Gastroesophageal sphincter (tissue), 4 donors: ENCODE results near the gene HERC2. TPM values are rescaled to one million over a fixed set of nuclear protein-coding genes. Genes with fewer than 3 reads are reported as not detected.

ENCODE experiments used
- ATAC-seq: fragments of 150-250 bp; one replicate; pipeline ENCODE4 v1.9.1; 2016; ENCODE audit warnings: mild to moderate bottlenecking, moderate library complexity
- H3K27ac ChIP-seq, 4 donors: fragments of 200-600 bp; sonication (generic) in 3 of 4; 1 replicate in 3 of 4; 2 replicates in 1 of 4; pipeline ENCODE4 v1.5.1; 2016 to 2019
- H3K27me3 ChIP-seq: fragments of 200-600 bp; sonication (generic); one replicate; pipeline ENCODE4 v1.5.1; 2019
- H3K36me3 ChIP-seq, 2 donors: fragments of 200-600 bp; sonication (generic); one replicate each; pipeline ENCODE4 v1.5.1; 2019; ENCODE audit warnings: control low read depth in 1 of 2
- H3K4me1 ChIP-seq, 3 donors: fragments of 200-600 bp; sonication (generic); 1 replicate in 2 of 3; 2 replicates in 1 of 3; pipeline ENCODE4 v1.5.1; 2016 to 2019; ENCODE audit warnings: control low read depth in 2 of 3
- H3K4me3 ChIP-seq, 2 donors: fragments of 200-600 bp; sonication (generic); one replicate each; pipeline ENCODE4 v1.5.1; 2019; ENCODE audit warnings: mild to moderate bottlenecking in 1 of 2, moderate library complexity in 1 of 2
- H3K9me3 ChIP-seq, 3 donors: fragments of 200-600 bp; sonication (generic); one replicate each; pipeline ENCODE4 v1.5.1; 2017 to 2019; ENCODE audit warnings: control low read depth in 2 of 3
- CTCF ChIP-seq, 4 experiments: fragments of 200-600 bp in 2 of 4; fragments of 450-650 bp in 2 of 4; sonication (generic) in 1 of 4; IDR thresholded peaks; one replicate each; pipeline ENCODE4 v1.5.1; 2017 to 2019; ENCODE audit warnings: antibody characterized with exemption in 4 of 4, mild to moderate bottlenecking in 2 of 4, moderate library complexity in 2 of 4
- EP300 ChIP-seq: sonication (generic); formaldehyde crosslinking; IDR thresholded peaks from one replicate; pipeline ENCODE4 v1.6.1; 2017; ENCODE audit warnings: antibody characterized with exemption, mild to moderate bottlenecking
- POLR2A ChIP-seq, 2 donors: fragments of 450-650 bp; IDR thresholded peaks; one replicate each; pipeline ENCODE4 v1.6.1; 2017; ENCODE audit warnings: antibody characterized with exemption in 2 of 2, mild to moderate bottlenecking in 2 of 2, moderate library complexity in 1 of 2
- POLR2AphosphoS5 ChIP-seq: sonication (generic); formaldehyde crosslinking; IDR thresholded peaks from one replicate; pipeline ENCODE4 v1.6.1; 2017; ENCODE audit warnings: antibody characterized with exemption
- WGBS, 2 donors: methylation state at CpG; one replicate each; pipeline ENCODE4 v1.1.5; 2018; ENCODE audit warnings: low coverage in 1 of 2; 5-methylcytosine and 5-hydroxymethylcytosine counted together
- total RNA-seq, 4 donors: library from RNA; depleted of rRNA; stranded (reverse); fragments of >200 nt; gene quantifications; one replicate each; pipeline ENCODE4 v1.1.0, GENCODE V29; 2016

The HERC2 gene
- total RNA-seq, 4 donors from 2014 or later = 38.6 to 94.6 (median 56.1) TPM

GRCh38 chr15:28131946-28132345 is 190.0 kb downstream of the HERC2 start:
- Histone ChIP-seq H3K9me3 (no peaks in the 10 kb centered on the region), H3K27ac (no peak overlapping the region)

GRCh38 chr15:28131400-28131799 is 190.6 kb downstream of the HERC2 start:
- no peak for ATAC-seq
- peaks cover 0 to 6% (median 0%) of the 10 kb centered on the region in 3 donors for H3K4me1 ChIP-seq
- no peak overlapping the region for H3K4me3 ChIP-seq
- H3K27me3 ChIP-seq = no peaks in the 10 kb centered on the region
- H3K36me3 ChIP-seq = peaks cover 0 to 83% of the 10 kb centered on the region in 2 donors
- H3K27ac ChIP-seq = no peak overlapping the region
- no peaks in the 10 kb centered on the region for H3K9me3 ChIP-seq
- TF ChIP-seq EP300 = no peak
- no peak for TF ChIP-seq CTCF (IDR thresholded peaks at IDR 0.05)
- TF ChIP-seq POLR2AphosphoS5 = no peak
- no peak for TF ChIP-seq POLR2A (IDR thresholded peaks at IDR 0.05)
- WGBS, 2 donors = 80 to 100% methylated on average over 1 to 3 of the region's 13 CpGs

More at GRCh38 chr15:28131946-28132345, 190.0 kb downstream of the HERC2 start:
- H3K4me1 ChIP-seq = peaks cover 0 to 6% (median 0%) of the 10 kb centered on the region in 3 donors
- H3K36me3 ChIP-seq = peaks cover 0 to 79% of the 10 kb centered on the region in 2 donors
- 40% methylated on average over 2 of the region's 13 CpGs; no CpG with 5 or more reads in 1 of the 2 donors for WGBS, 2 donors
- ATAC-seq = no peak
- H3K27me3 ChIP-seq = no peaks in the 10 kb centered on the region
- no peak overlapping the region for H3K4me3 ChIP-seq
- no peak for TF ChIP-seq CTCF (IDR thresholded peaks at IDR 0.05)
- no peak for TF ChIP-seq POLR2AphosphoS5
- no peak for TF ChIP-seq POLR2A (IDR thresholded peaks at IDR 0.05)
- no peak for TF ChIP-seq EP300

- no peaks in the 10 kb centered on the region for H3K27me3 ChIP-seq
- H3K4me3 ChIP-seq = no peak overlapping the region
- no CpG with 5 or more reads among the region's 7 CpGs for WGBS, 2 donors
- no peak overlapping the region for H3K27ac ChIP-seq
- ATAC-seq = no peak
- TF ChIP-seq EP300 = no peak
- TF ChIP-seq POLR2A (IDR thresholded peaks at IDR 0.05) = no peak
- TF ChIP-seq CTCF (IDR thresholded peaks at IDR 0.05) = no peak
- peaks cover 0 to 6% (median 0%) of the 10 kb centered on the region in 3 donors for H3K4me1 ChIP-seq
- H3K9me3 ChIP-seq = no peaks in the 10 kb centered on the region
- H3K36me3 ChIP-seq = peaks cover 0 to 84% of the 10 kb centered on the region in 2 donors
Observed at GRCh38 chr15:28130651-28131050, 191.3 kb downstream of the HERC2 start.

GRCh38 chr15:28129231-28129848 is 192.6 kb downstream of the HERC2 start:
- WGBS, 2 donors = 50 to 76% methylated on average over 1 to 2 of the region's 9 CpGs
- no peak for ATAC-seq

More at GRCh38 chr15:28129231-28129848, 192.6 kb downstream of the HERC2 start:
- H3K9me3 ChIP-seq = no peaks in the 10 kb centered on the region
- peaks cover 0 to 85% of the 10 kb centered on the region in 2 donors for H3K36me3 ChIP-seq
- no peak for TF ChIP-seq CTCF (IDR thresholded peaks at IDR 0.05)
- no peak for TF ChIP-seq EP300
- no peak for TF ChIP-seq POLR2AphosphoS5
- no peak for TF ChIP-seq POLR2A (IDR thresholded peaks at IDR 0.05)
- peaks cover 0 to 6% (median 0%) of the 10 kb centered on the region in 3 donors for H3K4me1 ChIP-seq
- no peaks in the 10 kb centered on the region for H3K27me3 ChIP-seq
- no peak overlapping the region for H3K4me3 ChIP-seq
- H3K27ac ChIP-seq = no peak overlapping the region
